GM19193 (cell line): ENCODE results near the gene FNBP1.

Experiments
- POLR2A ChIP-seq: IDR thresholded peaks from 4 replicates; pipeline ENCODE4 v1.6.1; 2011; ENCODE audit not compliant: insufficient read depth, insufficient read length; ENCODE audit errors: extremely low read depth

The FNBP1 gene

DNA sequence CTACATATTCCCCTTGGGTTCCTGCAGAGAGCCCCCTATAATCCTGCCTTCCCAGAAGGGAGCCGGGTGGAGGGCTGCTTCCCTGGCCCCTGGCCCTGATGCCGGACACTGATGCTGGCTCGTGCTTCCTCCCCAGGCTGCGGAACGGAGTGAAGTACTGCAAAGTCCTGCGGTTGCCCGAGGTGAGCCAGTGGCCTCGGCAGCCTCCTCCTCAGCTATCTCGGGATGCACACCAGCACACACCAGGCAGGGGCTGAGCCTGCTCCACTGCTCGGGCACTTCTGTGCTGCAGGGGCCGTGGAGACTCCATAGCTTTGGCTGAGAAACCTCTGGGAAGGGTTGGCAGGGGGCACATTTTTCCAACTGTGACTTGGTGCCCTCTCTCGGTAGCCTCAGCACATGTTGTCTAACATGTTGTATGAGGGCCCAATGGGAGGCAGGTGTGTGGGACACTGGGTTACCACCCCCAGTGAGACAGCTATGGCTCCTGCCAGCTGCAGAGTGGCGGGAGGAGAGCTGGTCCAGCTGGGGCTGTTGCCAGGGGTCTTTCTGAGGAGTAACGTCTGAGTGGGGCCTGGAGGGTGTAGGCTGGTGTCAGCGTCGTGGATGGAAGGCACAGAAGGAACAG lies 169.3 kb downstream of the FNBP1 start:
- no peak for TF ChIP-seq POLR2A

DNA sequence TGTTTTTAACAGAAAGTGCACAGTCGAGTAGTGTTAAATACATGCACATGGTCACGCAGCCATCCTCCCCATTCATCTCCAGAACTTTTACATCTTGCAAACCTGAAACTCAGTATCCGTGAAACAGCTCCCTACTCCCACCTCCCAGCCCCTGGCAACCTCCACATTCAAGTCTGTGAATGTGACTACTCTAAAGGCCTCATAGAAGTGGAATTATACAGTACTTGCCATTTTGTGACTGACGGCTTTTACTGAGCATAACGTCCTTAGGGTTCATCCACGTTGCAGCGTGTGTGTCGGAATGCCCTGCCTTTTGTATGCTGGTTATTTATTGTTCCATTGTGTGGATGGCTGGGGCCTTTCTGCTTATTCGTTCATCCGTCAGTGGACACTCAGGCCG lies 171.9 kb downstream of the FNBP1 start:
- TF ChIP-seq POLR2A, result no peak

DNA sequence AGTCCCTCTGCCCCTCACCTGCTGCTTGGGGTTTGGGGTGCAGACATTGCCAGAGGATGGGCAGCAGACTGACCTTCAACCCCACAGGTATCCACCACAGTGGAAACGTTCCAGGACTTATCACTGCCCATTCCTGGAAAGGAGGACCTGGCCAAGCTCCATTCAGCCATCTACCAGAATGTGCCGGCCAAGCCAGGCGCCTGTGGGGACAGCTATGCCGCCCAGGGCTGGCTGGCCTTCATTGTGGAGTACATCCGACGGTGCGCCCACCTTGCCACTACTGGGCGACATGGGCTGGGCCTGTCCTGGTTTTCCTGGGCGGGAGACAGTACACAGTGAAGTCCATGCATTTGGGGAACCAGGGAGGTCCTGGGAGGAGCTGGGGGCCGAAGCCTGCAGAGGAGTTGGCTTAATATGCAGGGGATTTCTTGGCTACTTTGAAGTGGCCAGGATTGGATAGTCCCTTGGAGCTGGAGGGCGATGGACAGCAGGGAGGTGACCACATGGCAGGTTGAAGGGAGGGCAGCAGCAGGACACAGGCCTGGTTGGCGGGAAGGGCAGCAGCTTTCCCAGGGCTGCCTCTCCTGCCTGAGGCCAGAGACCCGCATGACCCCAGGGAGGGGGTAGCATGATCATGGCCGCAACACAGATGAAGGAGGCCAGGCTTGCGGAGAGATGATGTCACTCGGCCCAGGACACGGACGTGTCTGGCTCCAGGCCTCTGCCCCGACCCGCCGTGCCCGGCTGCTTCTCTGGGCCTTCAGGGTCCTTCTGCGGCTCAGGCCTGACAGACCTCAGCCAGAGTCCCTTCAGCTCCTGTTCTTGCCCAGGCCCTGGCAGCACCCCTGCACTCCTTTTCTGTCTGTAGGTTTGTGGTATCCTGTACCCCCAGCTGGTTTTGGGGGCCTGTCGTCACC lies 173.1 kb downstream of the FNBP1 start:
- TF ChIP-seq POLR2A, result no peak

DNA sequence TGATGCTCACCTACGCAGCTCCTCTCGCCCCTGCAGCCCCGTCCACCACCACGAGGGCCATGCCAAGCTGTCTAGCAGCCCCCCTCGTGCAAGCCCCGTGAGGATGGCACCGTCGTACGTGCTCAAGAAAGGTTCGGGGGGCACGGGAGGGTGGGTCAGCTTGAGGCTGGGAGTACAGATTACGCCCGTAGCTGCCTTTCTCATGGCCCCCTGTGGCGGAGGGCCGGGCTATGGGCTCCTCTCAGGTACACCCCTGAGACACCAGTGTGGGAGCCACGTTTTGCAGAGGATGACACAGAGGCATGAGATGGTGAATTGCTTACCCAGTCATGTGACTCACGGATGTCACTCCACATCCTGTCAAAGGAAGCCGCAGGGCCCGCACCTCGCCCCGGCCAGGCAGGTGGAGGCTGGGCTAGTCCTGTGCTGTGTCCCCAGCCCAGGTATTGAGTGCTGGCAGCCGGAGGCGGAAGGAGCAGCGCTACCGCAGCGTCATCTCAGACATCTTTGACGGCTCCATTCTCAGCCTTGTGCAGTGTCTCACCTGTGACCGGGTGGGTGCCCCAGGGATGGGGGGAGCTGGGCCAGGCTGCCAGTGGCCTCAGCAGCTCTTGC lies 174.0 kb downstream of the FNBP1 start:
- no peak for TF ChIP-seq POLR2A

DNA sequence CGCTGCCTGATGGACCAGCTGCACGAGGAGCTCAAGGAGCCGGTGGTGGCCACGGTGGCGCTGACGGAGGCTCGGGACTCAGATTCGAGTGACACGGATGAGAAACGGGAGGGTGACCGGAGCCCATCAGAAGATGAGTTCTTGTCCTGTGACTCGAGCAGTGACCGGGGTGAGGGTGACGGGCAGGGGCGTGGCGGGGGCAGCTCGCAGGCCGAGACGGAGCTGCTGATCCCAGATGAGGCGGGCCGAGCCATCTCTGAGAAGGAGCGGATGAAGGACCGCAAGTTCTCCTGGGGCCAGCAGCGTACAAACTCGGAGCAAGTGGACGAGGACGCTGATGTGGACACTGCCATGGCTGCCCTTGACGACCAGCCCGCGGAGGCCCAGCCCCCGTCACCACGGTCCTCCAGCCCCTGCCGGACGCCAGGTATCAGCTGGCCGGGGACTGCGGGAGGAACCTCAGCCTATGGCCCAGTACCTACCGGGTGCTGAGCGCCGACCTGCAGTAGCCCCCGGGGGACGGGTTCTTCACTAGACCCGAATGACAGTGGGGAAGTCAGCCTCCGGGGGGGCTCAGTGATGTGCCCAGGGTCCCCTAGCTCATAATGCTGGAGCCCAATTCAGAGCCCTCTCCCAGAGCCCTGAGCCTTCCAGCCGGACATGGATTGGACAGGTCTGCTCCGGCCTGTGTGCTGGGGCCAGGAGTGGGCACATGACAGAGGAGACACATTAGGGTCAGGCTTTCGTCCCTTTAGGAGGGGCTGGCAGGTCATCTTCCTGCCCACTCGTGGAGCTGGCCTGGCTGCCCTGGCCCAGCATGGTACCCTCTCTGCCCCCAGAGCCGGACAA lies 174.7 kb downstream of the FNBP1 start:
- TF ChIP-seq POLR2A, result no peak

DNA sequence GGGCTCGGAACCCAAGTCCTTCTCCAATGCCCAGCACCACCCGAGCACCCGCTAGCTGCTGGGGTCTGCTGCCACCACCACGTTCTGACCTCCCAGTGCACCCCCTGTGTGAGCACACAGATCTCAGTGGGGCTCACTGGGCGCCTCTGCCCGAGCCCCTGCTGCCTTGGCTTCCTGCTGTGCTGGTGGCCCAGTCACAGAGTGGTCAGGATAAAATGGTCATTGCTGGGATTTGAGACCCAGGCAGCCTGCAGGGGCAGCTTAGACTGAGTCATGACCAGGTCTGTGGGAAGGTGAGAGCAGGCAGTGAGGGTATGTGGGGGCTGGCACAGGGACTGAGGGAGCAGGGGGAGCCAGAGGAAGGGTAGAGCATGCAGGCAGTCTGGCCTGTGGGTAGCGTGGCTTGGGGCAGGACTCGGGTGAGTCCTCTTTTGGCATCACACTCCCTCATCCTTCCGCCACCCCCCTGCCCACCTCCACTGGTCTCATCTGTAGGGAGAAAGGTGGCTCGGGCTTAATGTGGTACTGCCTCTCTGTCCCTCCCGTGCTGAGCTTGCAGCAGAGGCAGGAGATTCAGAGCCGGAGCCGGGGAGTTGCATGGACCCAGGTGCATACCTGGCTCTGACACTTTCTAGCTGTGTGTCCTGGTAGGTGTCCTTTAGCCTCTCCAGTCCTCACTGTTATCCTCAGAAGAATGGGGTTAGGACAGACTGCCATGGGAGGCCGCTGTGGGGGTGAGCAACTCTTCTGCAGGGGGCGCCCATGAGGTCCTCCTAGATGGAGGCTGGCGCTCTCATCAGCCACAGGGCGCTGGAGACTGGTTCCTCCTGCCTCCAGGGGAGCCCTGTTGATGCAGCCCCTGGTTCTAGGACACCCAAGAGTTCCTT lies 175.6 kb downstream of the FNBP1 start:
- TF ChIP-seq POLR2A, result no peak

DNA sequence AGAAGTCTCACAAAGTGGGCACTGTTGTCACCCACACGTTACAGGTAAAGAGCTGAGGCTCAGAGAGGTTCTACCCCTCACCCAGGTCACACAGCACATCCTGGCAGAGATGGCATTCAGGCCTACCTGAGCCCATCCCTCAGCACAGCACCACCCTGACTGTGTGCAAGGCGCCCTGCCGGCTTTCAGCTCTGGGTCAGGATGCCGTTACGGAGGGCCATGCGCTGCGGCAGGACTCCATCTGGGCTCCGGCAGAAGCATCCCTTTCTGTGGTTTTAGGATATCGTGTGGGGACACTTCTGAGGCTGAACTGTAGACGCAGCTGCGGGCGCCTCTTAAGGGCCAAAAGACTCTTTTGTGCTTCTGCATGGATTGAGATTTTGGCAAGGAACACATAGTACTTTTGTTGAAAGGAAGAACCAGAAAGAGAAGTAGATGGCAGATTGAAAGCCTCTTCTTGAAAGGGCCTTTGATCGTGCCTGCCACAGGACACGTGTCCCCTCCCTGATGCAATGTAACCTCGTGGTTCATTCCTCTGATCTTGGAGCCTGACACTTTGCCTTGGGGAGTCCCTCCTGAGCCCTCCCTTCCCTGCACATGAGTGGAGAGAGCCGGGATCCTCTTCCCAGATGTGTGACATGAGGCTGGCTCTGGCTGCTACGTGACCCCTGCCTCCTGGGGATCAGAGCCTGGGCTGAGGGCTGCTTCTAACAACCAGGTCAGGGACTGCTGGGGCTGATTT lies 176.4 kb downstream of the FNBP1 start:
- no peak for TF ChIP-seq POLR2A

DNA sequence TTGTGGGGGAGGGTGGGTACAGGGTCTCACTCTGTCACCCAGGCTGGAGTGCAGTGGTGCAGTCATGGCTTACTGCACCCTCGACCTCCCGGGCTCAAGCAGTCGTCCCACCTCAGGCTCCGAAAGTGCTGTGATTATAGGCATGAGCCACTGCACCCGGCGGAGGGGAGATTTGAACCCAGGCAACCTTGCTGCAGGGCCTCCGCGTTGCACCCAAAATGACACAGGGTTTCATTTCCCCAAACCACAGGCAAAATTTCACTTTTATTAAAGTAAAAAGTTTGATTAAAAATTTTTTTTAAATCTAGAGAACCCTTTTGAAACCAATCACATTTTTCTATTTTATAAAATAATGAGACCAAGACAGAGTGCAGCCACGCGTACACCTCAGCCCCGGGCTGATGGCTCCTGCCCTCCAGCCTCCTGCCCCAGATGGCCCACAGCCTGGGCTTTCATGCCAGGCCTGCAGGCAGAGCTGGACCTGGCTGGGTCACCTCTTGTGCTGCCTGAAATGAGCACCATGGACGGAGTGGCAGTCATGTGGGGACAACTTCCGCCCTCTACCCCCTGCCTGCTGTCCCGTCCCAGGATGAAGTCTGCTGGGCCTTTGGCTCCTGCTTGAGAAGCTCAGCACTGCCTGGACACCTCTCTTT lies 177.2 kb downstream of the FNBP1 start:
- TF ChIP-seq POLR2A, result no peak

DNA sequence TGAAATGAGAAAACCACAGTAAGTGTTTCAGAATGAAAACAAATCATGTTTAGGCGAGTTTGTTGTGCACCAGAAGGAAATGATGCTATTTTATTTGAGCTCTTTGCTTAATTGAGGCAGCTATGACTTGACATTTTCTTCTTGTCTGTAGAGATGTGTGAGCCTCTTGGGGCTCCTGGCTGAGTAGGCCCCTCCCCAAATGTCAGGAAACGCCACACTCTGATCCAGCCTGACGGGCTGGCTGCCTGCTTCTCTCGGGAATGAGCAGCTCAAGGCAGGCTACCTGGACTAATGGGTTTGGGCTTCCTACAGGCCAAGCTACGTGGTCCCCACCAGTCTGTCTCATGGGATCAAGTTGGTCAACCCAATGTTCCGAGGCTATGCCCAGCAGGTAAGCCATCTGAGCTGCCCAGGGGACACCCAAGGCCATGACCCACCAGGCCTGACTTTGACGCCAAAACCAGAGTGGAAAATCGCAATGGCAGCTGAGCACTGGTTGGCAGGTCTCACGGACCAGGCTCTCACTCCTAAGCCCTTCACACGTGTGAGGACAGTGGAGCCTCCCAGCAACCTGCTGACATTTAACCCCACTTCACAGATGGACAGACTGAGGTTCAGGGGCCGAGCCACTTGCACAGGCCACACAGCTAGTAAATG lies 177.9 kb downstream of the FNBP1 start:
- TF ChIP-seq POLR2A, result no peak

DNA sequence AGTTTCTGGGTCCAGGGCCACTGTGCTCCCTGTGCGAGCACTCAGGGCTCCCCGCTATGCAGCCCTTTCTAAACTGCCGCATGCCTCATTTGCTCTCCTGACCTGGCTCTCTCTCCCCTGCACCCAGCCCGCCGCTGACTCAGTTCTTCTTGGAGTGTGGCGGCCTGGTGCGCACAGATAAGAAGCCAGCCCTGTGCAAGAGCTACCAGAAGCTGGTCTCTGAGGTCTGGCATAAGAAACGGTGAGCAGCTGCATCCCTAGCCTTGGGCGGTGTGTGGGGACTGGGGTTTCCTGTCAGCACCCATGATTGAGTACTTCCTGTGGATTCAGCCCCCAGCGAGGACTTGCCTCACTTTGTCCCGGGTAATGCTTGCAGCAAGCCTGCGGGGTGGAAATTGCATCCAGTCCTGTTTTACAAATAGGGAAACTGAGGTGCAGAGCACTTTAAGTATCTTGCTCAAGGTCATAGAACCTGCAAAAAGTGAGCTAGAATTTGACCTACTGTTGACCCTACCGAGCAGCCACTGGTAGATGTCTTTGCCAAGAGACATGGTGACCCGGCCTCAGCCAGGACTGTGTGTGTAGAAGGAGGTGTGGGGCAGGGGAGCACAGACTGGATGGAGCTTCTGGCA lies 179.8 kb downstream of the FNBP1 start:
- TF ChIP-seq POLR2A, result no peak

DNA sequence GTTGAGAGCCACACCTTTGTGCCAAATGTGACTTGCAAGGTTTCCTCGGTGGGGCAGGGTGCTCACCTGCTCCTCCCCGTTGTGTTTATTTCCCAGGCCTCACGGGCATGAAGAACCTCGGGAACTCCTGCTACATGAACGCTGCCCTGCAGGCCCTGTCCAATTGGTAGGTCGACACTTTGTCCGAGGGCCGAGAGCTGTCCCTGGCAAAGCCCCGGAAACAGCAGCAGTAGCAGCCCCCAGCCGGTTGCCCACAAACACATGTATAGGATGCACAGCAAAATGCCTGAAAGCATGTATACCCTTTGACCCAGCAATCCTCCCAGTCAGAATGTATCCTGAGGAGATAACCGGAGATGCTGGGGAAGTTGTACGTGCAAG lies 181.6 kb downstream of the FNBP1 start:
- TF ChIP-seq POLR2A, result no peak
